NCI-H748 (cell line): Measurements from ENCODE around the gene SPATS2L.
A peak's percentile ranks its signal among the peaks of the same experiment; 100 is the strongest.

Source experiments
- DNase-seq: peaks from one replicate; lab custom pipeline; 2025; ENCODE audit not compliant: unreplicated experiment; lab: John Stamatoyannopoulos, UW

SPATS2L gene

DNA sequence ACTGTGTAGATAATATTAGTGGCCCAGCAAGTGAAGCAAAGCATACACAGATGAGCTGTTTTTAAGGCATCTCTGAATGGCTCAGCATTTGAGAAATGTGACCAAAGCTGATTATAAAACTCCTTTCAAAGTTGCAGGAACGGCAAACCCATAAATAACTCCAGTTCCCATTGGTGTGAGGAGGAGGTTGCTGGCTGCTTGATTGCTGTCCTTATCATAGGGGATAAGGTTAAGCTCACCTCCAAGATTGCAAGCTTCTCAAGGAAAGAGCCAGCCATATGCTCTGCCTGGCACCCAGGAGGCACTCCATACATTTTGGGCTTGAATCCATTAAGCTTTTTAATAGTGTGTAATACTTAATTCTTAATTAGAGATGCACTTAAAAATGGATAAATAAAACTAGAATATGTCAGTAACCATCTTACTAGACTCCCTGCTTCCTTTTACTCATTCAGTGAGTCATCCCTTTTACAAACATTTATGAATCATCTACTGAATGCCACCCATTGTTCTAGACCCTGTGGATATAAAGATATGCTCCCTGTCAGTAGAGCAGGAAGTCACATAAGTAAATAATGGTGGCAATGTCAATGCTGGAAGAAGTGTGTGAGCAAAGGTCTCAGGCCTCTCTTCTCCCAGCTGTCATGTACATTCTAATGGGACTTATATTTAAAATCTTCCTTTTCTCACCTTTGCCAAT is 99.3 kb downstream of the SPATS2L start:
- peak; percentile 77 for DNase-seq

DNA sequence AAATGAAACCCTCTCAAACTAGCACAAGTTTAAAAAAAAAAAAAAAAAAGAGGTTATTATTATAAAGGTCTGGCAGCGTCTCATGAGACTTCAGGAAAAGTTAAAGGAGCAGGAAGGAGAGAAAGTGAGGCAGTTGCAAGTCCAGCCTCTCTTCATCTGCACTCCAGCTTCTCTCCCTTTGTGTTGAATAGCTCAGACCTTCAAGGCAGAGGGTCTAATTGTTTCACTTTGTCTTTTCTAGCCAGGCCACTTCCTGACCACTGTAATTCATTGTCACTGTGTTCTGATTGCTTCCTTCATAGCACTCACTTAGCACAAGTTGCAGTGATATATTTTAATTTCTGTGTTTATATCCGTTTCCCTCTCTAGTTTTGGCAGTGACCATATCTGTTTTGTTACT is 99.9 kb downstream of the SPATS2L start:
- DNase-seq = peak; percentile 13

DNA sequence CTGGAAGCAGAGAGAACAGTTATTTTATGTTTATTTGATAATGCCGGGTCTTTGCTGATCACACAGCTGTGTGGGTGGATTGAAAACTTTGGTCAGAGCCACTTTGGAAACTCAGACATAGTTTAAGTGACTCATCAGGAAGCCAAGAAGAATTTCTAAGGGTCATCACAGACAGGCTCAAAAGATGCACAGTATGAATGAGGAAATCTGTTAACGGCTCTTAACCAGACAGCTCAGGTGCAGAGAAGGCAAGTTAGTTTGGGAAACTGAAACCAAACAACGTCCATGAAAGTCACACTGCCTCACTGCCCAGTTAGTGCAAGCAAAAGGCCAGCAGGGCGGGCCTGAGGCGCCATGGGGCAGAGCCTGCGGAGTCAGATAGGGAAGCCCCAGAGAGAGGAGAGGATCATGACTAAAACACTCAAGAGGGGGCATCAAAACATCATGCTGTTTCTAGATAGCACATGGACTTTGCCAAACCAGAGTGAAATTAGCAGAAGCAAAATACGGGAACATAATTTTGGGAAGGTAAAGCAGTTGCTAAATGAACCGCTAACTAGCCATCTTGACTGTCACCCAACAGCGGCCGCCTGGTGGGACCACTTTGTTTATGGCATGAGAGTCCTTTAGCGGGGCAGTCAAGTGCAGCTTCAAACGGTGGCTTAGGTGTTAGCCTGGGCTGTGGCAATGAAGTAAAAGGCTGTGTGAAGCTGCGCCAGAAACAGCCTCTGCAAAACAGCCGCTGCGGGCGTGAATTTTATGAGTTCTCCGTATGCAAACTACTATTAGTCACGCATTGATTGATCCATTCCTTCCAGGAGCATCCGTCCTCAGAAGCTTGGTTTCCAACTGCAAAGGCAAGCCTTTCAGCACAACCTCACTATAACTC is 102.2 kb downstream of the SPATS2L start:
- peak; percentile 64 for DNase-seq

DNA sequence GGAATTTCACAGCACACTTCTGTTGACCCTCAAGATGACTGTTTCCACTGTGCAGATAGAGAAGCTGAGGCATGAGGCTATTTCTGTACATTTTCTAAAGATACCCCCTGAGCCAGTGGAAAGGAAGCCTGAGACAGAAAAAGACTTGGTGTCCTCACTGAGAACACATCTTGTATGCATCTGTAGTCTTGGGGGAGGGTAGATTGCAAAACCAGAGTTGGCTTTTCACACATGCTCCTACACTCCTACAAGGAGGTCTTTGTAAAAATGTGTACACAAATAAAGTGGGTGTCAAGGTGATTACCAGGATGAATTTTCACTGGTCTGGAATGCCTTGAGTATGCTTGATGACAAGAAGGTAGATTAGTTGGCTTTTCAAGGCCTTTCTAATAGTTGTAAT is 105.3 kb downstream of the SPATS2L start:
- no peak for DNase-seq

DNA sequence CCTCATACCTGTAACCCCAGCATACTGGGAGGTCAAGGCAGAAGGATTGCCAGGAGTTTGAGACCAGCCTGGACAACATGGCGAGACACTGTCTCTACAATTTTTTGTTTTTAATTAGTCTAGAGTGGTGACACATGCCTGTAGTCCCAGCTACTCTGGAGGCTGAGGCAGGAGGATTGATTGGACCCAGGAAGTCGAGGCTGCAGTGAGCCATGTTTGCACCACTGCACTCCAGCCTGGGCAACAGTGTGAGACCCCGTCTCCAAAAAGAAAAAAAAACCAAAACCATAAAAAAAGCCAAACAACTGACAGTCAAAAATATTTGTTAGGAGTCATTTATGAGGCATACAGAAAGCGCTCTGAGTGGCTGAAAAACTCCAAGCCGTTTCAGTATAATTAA is 107.9 kb downstream of the SPATS2L start:
- DNase-seq = no peak

DNA sequence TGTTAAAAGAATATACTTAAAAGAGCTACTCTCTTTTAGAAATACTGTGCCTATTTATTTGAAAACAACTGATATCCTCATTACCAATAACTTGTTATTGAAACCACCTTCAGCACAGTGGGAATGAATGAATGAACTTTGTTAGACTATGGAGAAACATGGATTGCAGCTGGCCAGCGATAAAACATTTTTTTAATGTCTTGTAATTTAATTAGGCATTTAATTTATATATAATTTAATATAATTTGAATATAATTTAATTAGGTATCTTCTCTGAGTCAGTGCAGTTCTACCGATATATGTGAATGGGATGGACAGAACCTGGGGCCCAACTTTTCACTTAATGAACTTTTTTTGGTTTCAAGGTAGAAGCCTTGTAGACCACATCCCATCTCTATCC is 109.0 kb downstream of the SPATS2L start:
- no peak for DNase-seq

DNA sequence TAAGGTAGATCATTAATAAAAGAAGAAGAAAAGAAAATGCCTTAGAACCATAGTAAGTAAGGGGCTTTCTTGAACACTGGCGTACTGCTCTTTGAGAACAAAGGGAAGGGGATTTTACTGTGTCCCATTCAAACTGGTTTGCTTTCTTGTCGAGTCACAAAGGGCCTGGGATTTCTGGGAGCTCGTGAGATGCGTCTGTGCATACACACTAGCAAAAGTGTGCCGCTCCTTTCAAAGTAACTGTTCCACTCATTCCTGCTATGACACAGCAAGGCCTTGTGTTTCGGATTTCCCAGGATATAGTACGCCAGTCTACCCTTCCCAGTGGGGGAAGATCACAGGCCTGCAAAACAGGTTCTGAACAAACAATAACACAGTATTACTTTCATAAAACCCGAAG is 110.4 kb downstream of the SPATS2L start:
- DNase-seq = no peak

DNA sequence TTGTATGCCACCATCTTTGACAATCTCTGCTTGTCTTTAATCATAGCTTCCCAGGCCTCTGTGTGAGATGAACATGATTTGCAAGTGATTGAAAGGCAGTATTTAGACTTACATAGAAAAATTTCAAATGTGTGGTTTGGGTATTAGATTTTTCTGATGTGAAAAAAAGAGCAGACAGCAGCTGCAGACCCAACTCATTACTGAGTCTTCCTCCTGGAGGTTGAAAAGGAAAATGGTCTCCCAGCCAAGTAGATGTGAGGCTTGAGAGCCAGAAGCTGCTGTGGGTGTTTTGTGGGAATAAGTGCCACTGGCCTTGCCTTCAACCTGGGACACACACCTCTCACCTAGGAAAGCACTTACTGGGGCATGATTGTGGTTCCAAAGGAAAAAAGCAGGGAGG is 110.9 kb downstream of the SPATS2L start:
- no peak for DNase-seq

DNA sequence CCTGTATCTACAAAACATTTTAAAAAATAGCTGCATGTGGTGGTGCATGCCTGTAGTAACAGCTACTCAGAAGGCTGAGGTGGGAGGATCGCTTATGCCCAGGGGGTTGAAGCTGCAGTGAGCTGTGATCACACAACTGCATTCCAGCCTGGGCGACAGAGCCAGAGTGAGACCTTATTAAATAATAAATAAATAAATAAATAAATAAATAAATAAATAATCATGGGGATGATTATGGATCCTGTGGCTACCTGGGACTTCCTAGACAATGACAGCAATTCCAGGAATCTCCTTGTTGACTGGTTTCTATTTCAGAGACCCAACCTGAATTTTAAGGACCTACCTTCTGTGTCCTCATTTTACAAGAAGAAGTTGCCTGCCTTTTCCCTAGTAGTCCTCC is 111.9 kb downstream of the SPATS2L start:
- no peak for DNase-seq

DNA sequence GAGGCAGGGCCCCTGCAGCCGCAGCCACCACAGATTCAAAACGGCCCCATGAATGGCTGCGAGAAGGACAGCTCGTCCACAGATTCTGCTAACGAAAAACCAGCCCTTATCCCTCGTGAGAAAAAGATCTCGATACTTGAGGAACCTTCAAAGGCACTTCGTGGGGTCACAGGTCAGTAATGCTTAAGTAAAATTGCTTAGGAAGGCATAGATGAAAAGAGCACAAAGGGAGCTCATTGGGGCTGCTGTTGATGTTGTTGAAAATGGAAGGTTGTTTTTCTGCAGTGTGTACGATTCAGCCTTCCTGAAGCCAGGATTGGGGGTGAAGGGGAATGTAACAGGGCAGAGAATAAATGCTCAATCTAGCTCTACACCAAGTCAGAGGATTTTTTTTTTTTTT is 112.8 kb downstream of the SPATS2L start:
- no peak for DNase-seq

DNA sequence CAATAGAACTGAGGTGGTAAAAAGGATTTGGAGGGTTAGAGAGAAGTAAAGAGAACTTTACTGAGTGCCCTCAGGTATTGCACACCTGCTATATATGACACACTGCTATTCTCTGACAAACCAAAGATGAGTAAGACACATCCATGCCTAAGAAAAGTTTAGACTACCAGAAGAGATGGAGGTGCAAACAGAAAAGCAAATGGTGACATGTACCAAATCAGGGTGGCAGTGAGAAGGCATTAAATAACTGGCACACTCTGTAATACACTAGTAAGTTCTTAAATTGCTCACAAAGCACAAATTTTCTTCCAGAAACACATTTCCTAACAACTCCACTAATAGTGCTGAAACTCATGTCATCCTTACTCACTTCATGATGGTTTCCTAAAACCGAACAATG is 114.8 kb downstream of the SPATS2L start:
- DNase-seq = no peak

DNA sequence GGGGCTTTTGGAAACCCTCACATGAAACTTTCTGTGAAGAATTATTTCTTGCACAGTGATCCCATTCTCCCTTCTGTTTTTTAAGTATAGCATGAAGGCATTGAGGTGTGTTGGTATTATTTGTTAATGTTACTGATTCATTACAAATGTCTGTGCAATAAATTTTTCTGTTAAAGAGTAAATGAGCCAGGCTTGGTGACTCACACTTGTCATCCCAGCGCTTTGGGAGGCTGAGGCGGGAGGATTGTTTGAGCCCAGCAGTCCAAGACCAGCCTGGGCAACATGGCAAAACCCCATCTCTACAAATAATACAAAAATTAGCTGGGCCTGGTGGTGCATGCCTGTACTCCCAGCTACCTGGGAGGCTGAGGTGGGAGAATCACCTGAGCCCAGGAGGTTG is 115.6 kb downstream of the SPATS2L start:
- no peak for DNase-seq

DNA sequence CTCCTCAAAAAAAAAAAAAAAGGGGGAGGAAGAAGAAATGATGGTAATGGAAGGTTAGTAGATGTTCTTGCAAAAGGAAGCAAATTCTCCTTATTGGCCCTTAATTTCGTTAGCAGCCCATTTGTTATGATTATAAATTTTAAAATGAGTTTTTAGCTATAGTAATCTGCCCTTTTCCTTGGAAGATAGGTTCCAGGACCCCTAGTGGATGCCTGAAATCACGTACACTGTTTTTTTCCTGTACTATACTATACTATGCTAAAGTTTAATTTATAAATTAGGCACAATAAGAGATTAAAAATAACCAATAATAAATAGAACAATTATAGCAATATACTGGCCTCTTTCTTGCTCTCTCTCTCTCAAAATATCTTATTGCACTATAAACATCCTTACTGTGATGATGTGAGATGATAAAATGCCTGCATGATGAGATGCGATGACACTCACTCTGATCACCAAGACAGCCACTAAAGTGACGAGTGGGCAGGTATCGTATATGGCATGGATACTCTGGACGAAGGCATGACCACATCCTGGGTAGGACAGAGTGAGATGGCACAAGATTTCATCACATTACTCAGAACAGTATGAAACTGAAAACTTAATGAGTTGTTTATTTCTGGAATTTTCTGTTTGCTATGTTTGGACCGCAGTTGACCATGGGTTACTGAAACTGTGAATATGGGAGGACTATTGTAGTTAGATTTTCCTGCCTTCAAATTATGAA is 116.2 kb downstream of the SPATS2L start:
- no peak for DNase-seq

DNA sequence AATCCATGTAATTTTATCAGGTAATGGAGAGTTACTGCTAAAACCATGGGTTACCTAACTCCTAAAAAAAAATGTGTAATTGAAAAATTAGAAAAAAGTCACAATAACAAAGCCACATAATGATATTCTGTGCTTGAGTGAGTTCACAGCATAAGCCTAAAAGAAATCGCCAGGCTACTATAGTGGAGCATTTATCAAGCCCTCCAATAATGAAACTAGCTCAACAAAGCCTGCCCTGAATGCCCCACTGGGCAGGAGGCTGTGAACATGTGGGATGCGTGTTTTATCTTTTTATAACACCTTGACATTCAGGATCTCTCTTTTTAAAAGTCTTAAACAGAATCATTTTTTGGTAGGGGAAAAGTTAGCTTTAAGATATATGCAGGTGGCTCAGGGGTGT is 117.0 kb downstream of the SPATS2L start:
- DNase-seq = no peak

DNA sequence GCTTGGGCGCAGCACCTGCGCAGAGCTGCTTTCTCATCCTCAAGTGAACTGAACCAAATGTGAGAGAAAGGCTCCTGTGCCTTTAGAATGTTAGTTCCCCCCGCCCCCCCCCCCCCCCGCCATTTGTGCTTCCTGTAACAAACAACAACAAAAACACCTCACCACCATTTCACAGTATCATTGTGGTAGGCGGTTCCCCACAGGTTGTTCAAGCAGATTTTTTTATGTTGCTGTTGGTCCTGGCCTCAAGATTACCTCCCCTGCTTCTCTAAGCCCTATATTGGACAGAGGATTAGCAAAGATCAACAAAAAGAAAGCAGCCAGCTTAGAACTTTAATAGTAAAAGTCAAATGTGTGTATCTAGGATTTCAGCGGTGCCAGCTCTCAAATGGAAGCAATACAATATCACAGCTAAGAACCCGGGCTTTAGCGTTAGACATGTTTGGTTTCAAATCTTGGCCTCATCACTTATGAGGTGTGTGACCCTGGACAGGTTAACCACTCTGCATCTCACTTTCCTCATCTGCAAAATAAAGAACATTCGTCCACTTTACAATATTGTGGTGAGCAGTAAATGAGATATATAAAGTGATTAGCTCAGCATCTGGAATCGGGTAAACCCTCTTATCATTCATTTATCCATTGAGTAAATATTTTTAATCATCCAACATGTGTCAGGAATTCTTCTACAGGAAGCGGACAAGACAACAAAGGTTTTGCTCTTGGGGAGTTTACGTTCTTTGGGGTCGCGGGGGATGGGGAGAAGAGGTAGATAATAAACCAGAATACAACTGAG is 118.7 kb downstream of the SPATS2L start:
- DNase-seq = no peak

DNA sequence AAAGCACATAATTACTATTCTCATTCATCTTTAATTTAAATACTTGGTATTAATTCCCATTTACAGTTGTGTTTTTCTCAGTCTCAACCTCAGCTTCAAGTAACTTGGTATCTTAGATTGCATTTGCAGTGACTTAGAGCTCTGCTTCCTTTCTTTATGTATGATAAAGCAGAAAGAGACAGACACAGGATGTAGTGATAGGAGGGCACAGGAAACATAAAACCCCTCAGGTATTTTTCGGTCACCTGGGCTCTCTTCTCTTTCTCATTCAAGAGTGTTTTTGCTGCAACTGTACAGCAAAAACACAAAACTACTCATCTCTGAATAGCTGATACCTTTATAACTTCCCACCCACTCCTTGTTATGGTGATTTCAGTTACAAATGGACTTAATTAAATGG is 120.3 kb downstream of the SPATS2L start:
- no peak for DNase-seq

DNA sequence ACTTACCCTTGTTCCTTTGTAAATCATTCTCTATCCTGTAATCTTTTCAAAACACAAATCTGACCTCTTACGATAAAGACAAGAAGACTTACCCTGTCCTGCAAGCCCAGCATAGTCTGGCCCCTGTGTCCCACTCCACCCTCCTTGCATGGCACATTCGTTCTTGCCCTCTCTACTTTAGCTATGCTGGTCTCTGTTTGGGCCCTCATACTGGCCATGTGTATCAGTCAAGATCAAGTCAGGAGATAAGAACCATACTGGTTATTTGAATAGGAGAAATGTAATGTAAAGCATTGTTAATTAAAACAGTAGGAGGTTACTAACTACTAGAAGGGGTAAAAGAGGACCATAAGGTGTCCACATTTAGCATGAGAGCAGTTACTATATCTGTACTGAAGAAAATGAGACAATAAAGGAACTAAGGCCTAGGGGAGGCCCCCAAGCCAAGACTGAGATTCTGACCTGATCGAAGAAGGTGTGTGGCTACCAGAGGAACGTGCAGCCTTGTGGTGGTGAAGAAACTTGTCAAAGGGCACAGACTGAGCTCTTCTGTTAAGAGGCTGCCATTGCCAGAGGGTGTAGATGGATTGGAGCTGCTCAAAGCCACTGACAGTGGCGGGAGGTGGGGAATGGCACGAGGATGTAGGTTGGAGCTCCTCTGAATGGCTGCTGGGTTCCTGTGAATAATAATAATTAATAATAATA is 122.6 kb downstream of the SPATS2L start:
- no peak for DNase-seq

DNA sequence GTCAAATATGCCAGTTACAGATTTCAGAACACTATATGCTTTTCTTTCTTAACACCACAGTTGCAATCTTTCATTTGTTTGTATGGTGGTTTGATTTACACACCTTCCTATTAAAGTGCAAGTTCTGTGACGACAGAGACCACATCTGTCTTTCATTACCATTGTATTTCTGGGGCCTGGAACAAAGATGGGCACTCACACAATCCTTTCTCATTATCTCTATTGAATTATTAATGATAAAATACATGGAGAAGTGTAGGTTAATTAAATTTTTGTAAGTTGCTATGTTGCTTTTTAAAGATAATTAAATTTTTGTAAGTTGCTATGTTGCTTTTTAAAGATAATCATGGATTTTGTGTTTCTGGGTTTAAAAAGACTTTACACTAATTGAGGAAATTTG is 123.5 kb downstream of the SPATS2L start:
- DNase-seq = no peak

DNA sequence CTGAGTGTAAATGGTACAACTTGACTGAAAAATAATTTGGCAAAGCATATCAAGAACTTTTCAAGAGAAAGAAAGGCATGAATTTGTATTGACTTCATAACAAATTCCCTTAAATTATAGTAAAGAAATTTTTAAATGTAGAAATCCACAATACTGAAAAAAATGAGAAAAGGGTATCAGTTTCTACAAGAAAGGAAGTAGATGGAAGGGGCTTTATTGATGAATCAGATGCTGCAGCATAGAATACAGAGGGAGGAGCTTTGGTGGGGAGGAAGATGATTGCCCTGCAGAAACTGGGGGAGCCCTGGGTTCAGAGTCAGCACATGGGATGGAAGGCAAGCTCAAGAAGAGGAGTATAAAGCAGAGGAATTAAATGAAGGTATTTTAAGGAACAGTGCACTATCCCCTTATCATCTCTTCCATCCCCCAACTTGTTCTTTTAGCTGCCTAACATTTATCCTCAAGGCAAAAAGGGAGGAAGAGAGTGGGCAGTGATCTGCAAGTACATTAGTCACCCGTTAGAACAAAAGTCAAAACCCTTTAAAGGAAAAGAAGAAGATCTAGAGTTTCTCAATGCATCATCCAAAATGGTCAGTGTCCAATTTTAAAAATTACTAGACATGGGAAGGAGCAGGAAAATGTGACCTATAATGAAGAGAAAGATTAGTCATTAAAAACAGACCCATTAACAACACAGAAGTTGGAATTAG is 125.7 kb downstream of the SPATS2L start:
- no peak for DNase-seq

DNA sequence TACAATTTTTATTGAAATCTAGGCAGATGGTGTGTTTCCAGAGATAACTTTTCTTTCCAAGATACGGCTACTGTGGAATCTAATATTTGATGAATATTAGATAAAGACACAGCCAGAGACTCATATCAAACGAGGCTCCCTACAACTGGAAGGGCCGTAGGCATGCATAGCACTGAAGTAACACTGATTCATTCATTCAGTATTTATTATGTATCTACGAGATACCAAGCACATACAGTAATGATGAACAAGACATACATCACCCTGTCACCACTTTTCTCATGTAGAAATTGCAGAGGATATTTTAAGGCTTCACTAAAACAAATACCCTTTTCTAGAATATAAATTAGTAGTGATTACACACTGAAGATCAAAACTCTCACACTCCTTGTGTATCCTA is 128.9 kb downstream of the SPATS2L start:
- no peak for DNase-seq
